ENCODE measurements around the gene SPRR5.

The SPRR5 gene

GRCh38 chr1:152919071-152919470 is 27.9 kb upstream of the SPRR5 start:
- H3K14ac ChIP-seq (ENCODE audit: low read length) = no peak overlapping the region
- no peaks in the 10 kb centered on the region for H3K79me1 ChIP-seq (ENCODE audit: low read length)
- no peak overlapping the region for H3K27ac ChIP-seq (ENCODE audit: low read depth, low read length)
- no peaks in the 10 kb centered on the region for H3K79me2 ChIP-seq (ENCODE audit: control insufficient read depth, insufficient read depth, low read length, poor library complexity)
- no peak overlapping the region for H4K91ac ChIP-seq (ENCODE audit: low read depth, low read length)
- H3K4me3 ChIP-seq (ENCODE audit: low read depth, low read length) = no peak overlapping the region
- H3K4me1 ChIP-seq (ENCODE audit: control insufficient read depth in 1 of 2, insufficient read depth in 2 of 2, low read length in 2 of 2) = peaks cover 0 to 3% of the 10 kb centered on the region in 2 experiments
- no peak overlapping the region for H3K4me2 ChIP-seq (ENCODE audit: low read length)
- no peak overlapping the region for H3K4ac ChIP-seq (ENCODE audit: low read depth, low read length)
- no peak for DNase-seq
- H3K9ac ChIP-seq (ENCODE audit: low read length) = no peak overlapping the region
- H3K23ac ChIP-seq (ENCODE audit: low read length) = no peak overlapping the region
- H3K27me3 ChIP-seq (ENCODE audit: insufficient read depth, low read length) = no peaks in the 10 kb centered on the region
- no peak overlapping the region for H2BK12ac ChIP-seq (ENCODE audit: low read length)
- H3K36me3 ChIP-seq (ENCODE audit: control insufficient read depth in 1 of 2, insufficient read depth in 2 of 2, low read length in 2 of 2) = no peaks in the 10 kb centered on the region
- no peaks in the 10 kb centered on the region for H3K9me3 ChIP-seq (ENCODE audit: insufficient read depth, low read depth, low read length)
- no peak overlapping the region for H2BK120ac ChIP-seq (ENCODE audit: insufficient read depth, low read length, poor library complexity)
- H3K18ac ChIP-seq (ENCODE audit: low read length) = no peak overlapping the region
- no peak overlapping the region for H4K8ac ChIP-seq (ENCODE audit: low read depth, low read length)
- no peak overlapping the region for H2AK5ac ChIP-seq (ENCODE audit: low read length)
- H2AFZ ChIP-seq (ENCODE audit: insufficient read depth, low read length, poor library complexity) = no peak overlapping the region
- H4K12ac ChIP-seq (ENCODE audit: low read depth, low read length) = no peak overlapping the region
- no peak overlapping the region for H2BK5ac ChIP-seq (ENCODE audit: low read depth, low read length, poor library complexity)

- H2BK12ac ChIP-seq (ENCODE audit: low read length) = no peak overlapping the region
- H3K79me2 ChIP-seq (ENCODE audit: control insufficient read depth, insufficient read depth, low read length, poor library complexity) = no peaks in the 10 kb centered on the region
- no peak overlapping the region for H3K4me3 ChIP-seq (ENCODE audit: low read depth, low read length)
- H3K9ac ChIP-seq (ENCODE audit: low read length) = no peak overlapping the region
- H2BK5ac ChIP-seq (ENCODE audit: low read depth, low read length, poor library complexity) = no peak overlapping the region
- no peak overlapping the region for H4K8ac ChIP-seq (ENCODE audit: low read depth, low read length)
- H3K36me3 ChIP-seq (ENCODE audit: control insufficient read depth in 1 of 2, insufficient read depth in 2 of 2, low read length in 2 of 2) = no peaks in the 10 kb centered on the region
- no peaks in the 10 kb centered on the region for H3K27me3 ChIP-seq (ENCODE audit: insufficient read depth, low read length)
- no peak overlapping the region for H3K27ac ChIP-seq (ENCODE audit: low read depth, low read length)
- no peak overlapping the region for H3K4me2 ChIP-seq (ENCODE audit: low read length)
- H3K79me1 ChIP-seq (ENCODE audit: low read length) = no peaks in the 10 kb centered on the region
- no peak overlapping the region for H2AFZ ChIP-seq (ENCODE audit: insufficient read depth, low read length, poor library complexity)
- no peak overlapping the region for H3K23ac ChIP-seq (ENCODE audit: low read length)
- H4K91ac ChIP-seq (ENCODE audit: low read depth, low read length) = no peak overlapping the region
- no CpG with 5 or more reads among the region's 2 CpGs for WGBS (ENCODE audit: extremely low coverage, insufficient coverage, insufficient read length)
- H3K4ac ChIP-seq (ENCODE audit: low read depth, low read length) = no peak overlapping the region
- H3K4me1 ChIP-seq (ENCODE audit: control insufficient read depth in 1 of 2, insufficient read depth in 2 of 2, low read length in 2 of 2) = no peaks in the 10 kb centered on the region
- H2AK5ac ChIP-seq (ENCODE audit: low read length) = no peak overlapping the region
- H3K9me3 ChIP-seq (ENCODE audit: insufficient read depth, low read depth, low read length) = peaks cover 3% of the 10 kb centered on the region
- H4K12ac ChIP-seq (ENCODE audit: low read depth, low read length) = no peak overlapping the region
- H3K18ac ChIP-seq (ENCODE audit: low read length) = no peak overlapping the region
- DNase-seq = no peak
- no peak overlapping the region for H3K14ac ChIP-seq (ENCODE audit: low read length)
- no peak overlapping the region for H2BK120ac ChIP-seq (ENCODE audit: insufficient read depth, low read length, poor library complexity)
These were observed 22.8 kb upstream of the SPRR5 start for GRCh38 chr1:152924191-152924590.

DNA sequence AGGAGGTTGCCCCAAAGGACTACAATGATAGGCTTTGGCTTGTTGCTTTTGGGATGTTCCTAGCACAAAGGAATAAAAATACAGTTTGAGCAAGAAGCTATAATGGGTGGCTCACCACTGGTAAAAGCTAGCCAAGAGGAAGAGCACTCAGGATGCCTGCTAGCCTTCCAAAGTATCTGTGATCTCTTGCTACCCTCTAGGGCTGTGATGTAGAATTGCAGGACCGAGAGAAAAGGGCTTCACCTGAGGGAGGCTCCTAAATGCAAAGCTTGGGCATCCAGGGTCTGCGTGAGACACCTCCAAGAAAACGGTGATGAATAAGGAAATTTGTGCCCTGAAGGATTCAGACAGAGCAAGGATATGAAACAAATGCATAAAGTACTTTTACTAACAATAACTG is 20.9 kb upstream of the SPRR5 start:
- no peak overlapping the region for H2AK5ac ChIP-seq (ENCODE audit: low read length)
- no peak overlapping the region for H2BK5ac ChIP-seq (ENCODE audit: low read depth, low read length, poor library complexity)
- H3K79me2 ChIP-seq (ENCODE audit: control insufficient read depth, insufficient read depth, low read length, poor library complexity) = no peaks in the 10 kb centered on the region
- H3K14ac ChIP-seq (ENCODE audit: low read length) = no peak overlapping the region
- no peak overlapping the region for H3K27ac ChIP-seq (ENCODE audit: low read depth, low read length)
- H4K91ac ChIP-seq (ENCODE audit: low read depth, low read length) = no peak overlapping the region
- no peaks in the 10 kb centered on the region for H3K36me3 ChIP-seq (ENCODE audit: control insufficient read depth in 1 of 2, insufficient read depth in 2 of 2, low read length in 2 of 2)
- H3K9ac ChIP-seq (ENCODE audit: low read length) = no peak overlapping the region
- no peaks in the 10 kb centered on the region for H3K27me3 ChIP-seq (ENCODE audit: insufficient read depth, low read length)
- no peak overlapping the region for H3K4me2 ChIP-seq (ENCODE audit: low read length)
- H3K23ac ChIP-seq (ENCODE audit: low read length) = no peak overlapping the region
- H3K79me1 ChIP-seq (ENCODE audit: low read length) = no peaks in the 10 kb centered on the region
- no peak overlapping the region for H4K12ac ChIP-seq (ENCODE audit: low read depth, low read length)
- no peak overlapping the region for H2BK120ac ChIP-seq (ENCODE audit: insufficient read depth, low read length, poor library complexity)
- H3K4me1 ChIP-seq (ENCODE audit: control insufficient read depth in 1 of 2, insufficient read depth in 2 of 2, low read length in 2 of 2) = no peaks in the 10 kb centered on the region
- no peak overlapping the region for H4K8ac ChIP-seq (ENCODE audit: low read depth, low read length)
- no peak overlapping the region for H2AFZ ChIP-seq (ENCODE audit: insufficient read depth, low read length, poor library complexity)
- no CpG with 5 or more reads among the region's 3 CpGs for WGBS (ENCODE audit: extremely low coverage, insufficient coverage, insufficient read length)
- peaks cover 3% of the 10 kb centered on the region for H3K9me3 ChIP-seq (ENCODE audit: insufficient read depth, low read depth, low read length)
- DNase-seq = peak; percentile 24 to 75
- H3K4ac ChIP-seq (ENCODE audit: low read depth, low read length) = no peak overlapping the region
- H3K18ac ChIP-seq (ENCODE audit: low read length) = no peak overlapping the region
- H3K4me3 ChIP-seq (ENCODE audit: low read depth, low read length) = no peak overlapping the region
- H2BK12ac ChIP-seq (ENCODE audit: low read length) = no peak overlapping the region

- no peaks in the 10 kb centered on the region for H3K36me3 ChIP-seq (ENCODE audit: control insufficient read depth in 1 of 2, insufficient read depth in 2 of 2, low read length in 2 of 2)
- H3K4ac ChIP-seq (ENCODE audit: low read depth, low read length) = no peak overlapping the region
- H2BK12ac ChIP-seq (ENCODE audit: low read length) = no peak overlapping the region
- no peak overlapping the region for H2BK120ac ChIP-seq (ENCODE audit: insufficient read depth, low read length, poor library complexity)
- no peak overlapping the region for H3K18ac ChIP-seq (ENCODE audit: low read length)
- H3K4me1 ChIP-seq (ENCODE audit: control insufficient read depth in 1 of 2, insufficient read depth in 2 of 2, low read length in 2 of 2) = no peaks in the 10 kb centered on the region
- no peak overlapping the region for H3K4me2 ChIP-seq (ENCODE audit: low read length)
- no peak overlapping the region for H4K91ac ChIP-seq (ENCODE audit: low read depth, low read length)
- no peaks in the 10 kb centered on the region for H3K79me1 ChIP-seq (ENCODE audit: low read length)
- no peak overlapping the region for H3K4me3 ChIP-seq (ENCODE audit: low read depth, low read length)
- H3K9me3 ChIP-seq (ENCODE audit: insufficient read depth, low read depth, low read length) = peaks cover 3% of the 10 kb centered on the region
- no peak overlapping the region for H3K23ac ChIP-seq (ENCODE audit: low read length)
- no CpG with 5 or more reads among the region's 3 CpGs for WGBS (ENCODE audit: extremely low coverage, insufficient coverage, insufficient read length)
- no peaks in the 10 kb centered on the region for H3K79me2 ChIP-seq (ENCODE audit: control insufficient read depth, insufficient read depth, low read length, poor library complexity)
- H3K27ac ChIP-seq (ENCODE audit: low read depth, low read length) = no peak overlapping the region
- no peak overlapping the region for H4K12ac ChIP-seq (ENCODE audit: low read depth, low read length)
- no peak for DNase-seq
- no peak overlapping the region for H2AFZ ChIP-seq (ENCODE audit: insufficient read depth, low read length, poor library complexity)
- H3K27me3 ChIP-seq (ENCODE audit: insufficient read depth, low read length) = no peaks in the 10 kb centered on the region
- H3K14ac ChIP-seq (ENCODE audit: low read length) = no peak overlapping the region
- no peak overlapping the region for H4K8ac ChIP-seq (ENCODE audit: low read depth, low read length)
- no peak overlapping the region for H2BK5ac ChIP-seq (ENCODE audit: low read depth, low read length, poor library complexity)
- H2AK5ac ChIP-seq (ENCODE audit: low read length) = no peak overlapping the region
- H3K9ac ChIP-seq (ENCODE audit: low read length) = no peak overlapping the region
These were observed 18.3 kb upstream of the SPRR5 start for GRCh38 chr1:152928671-152929070.

Data from trophoblast cell (in vitro differentiated cells and primary cell).